ENCODE results near the gene CEP295NL. TPM values are rescaled to one million over a fixed set of nuclear protein-coding genes. Genes with fewer than 3 reads are reported as not detected.
"Not testable (repeated sequence)": the region's sequence is repeated elsewhere in the genome, so short reads cannot be mapped to it uniquely, and the experiment has no call there.

CEP295NL gene, protein sequence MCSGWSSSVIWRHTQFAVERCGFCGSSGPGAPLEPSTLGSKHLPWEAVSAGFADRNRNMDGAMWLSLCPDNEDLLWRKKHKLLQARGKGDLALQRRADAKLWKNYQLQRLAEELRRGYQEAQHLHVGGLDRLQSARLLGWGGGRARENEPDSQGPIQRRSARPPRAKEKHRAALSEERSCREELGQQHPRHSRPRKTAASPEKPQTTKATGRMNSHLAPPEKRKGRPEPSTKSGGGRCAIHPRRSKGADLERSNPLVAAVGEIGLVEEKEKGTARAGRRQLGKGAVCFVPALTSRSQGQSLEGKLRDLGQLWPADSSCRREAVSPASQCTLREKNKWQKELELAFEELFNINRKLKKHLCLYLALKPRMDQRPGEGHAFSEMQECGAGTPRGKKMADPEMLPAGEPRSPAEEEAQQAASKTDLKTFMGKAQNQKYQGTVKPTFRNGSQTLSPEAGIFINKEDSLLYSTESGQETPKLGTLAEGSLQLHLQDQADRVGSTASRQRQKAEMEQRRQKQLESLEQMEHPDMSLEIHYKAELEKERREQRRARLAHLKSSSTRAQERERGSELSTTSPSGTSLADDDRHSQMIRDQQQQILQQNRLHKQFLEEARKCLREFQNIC
- not detected for polyA plus RNA-seq (2012; ENCODE audit: low read depth, missing spikeins)

- TF ChIP-seq SPI1 (IDR thresholded peaks at IDR 0.05; ENCODE audit: low read depth, low read length) (no peak), POLR2A (IDR thresholded peaks at IDR 0.05; ENCODE audit: low read depth, low read length) (no peak), POU2F2 (IDR thresholded peaks at IDR 0.05; ENCODE audit: low read depth, low read length) (no peak), PAX5 (IDR thresholded peaks at IDR 0.05; ENCODE audit: insufficient read depth, low read length, severe bottlenecking) (no peak), TAF1 (IDR thresholded peaks at IDR 0.05; ENCODE audit: low read depth, low read length) (no peak), POLR2AphosphoS5 (IDR thresholded peaks at IDR 0.05; ENCODE audit: low read depth, low read length) (no peak)
- no peak for FAIRE-seq
- DNase-seq (ENCODE audit: insufficient read length, low spot score), result no peak
These were observed at the start of gene CEP295NL for GRCh38 chr17:78903101-78903779. TSS of gene CEP295NL (minus strand) at chr17:78903201. CDS start at chr17:78901828, 1,373 bp downstream.

DNA sequence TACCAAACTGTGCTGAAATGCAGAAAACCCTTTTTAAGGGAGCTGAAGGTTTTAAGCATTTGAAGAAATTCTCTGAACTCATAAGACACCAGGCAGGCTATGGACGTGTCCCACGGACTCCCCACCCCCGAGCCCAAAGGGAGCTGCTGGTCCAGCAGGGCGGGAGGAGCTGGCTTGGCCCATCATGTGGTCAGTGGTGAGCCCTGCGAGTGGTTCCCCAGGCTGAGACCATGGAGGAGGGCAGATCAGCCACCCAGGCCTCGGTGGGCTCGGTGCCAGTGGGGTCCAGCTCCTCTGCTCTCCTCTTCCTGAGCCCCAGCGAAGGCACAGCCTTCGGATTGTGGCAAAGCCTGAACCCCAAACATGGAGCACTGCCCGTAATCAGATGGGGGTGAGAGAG lies 49.7 kb upstream of the CEP295NL start:
- TF ChIP-seq POLR2A (IDR thresholded peaks at IDR 0.05; ENCODE audit: low read depth, low read length), result no peak
- TF ChIP-seq TAF1 (IDR thresholded peaks at IDR 0.05; ENCODE audit: low read depth, low read length), result no peak
- TF ChIP-seq SPI1 (IDR thresholded peaks at IDR 0.05; ENCODE audit: low read depth, low read length), result no peak
- TF ChIP-seq PAX5 (IDR thresholded peaks at IDR 0.05; ENCODE audit: insufficient read depth, low read length, severe bottlenecking), result no peak
- DNase-seq (ENCODE audit: insufficient read length, low spot score) (no peak), FAIRE-seq (no peak)

DNA sequence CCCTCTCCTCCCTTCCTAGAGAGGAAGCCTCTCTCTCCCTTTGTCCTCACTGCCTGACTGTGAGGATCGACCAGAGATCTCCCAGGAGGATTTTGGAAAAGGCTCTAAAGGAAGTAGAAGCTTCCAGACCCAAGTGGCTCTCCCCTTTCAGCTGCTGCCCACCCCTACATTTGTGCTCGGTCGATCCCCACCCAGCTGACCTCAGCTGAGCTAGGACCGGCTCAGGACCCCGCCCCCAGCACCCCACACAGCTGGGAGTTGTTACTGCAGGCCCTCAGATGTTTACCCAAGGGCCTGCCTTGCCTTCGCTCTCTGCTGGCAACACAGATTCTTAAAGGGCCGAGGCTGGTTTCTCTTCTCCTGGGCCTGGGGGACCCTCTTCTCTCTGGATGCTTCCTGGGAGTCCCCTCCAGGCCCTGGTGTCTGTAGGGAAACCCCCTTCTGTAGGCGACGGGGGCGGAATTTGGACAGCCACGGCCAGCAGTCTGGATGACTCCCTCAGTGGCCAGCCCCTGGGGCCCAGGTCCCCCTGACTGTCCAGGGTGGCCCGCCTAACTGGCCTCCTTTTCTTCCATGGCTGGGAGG lies 49.1 kb upstream of the CEP295NL start:
- no peak for TF ChIP-seq POU2F2 (IDR thresholded peaks at IDR 0.05; ENCODE audit: low read depth, low read length)
- TF ChIP-seq POLR2A (IDR thresholded peaks at IDR 0.05; ENCODE audit: low read depth, low read length), result no peak
- TF ChIP-seq POLR2AphosphoS5 (IDR thresholded peaks at IDR 0.05; ENCODE audit: low read depth, low read length), result no peak
- no peak for TF ChIP-seq PAX5 (IDR thresholded peaks at IDR 0.05; ENCODE audit: insufficient read depth, low read length, severe bottlenecking)
- TF ChIP-seq TAF1 (IDR thresholded peaks at IDR 0.05; ENCODE audit: low read depth, low read length), result no peak
- no peak for TF ChIP-seq SPI1 (IDR thresholded peaks at IDR 0.05; ENCODE audit: low read depth, low read length)
- no peak for DNase-seq (ENCODE audit: insufficient read length, low spot score)
- FAIRE-seq, result no peak

- DNase-seq (ENCODE audit: insufficient read length, low spot score) (no peak), FAIRE-seq (no peak)
These were observed 47.9 kb upstream of the CEP295NL start for GRCh38 chr17:78950870-78951269.

GRCh38 chr17:78947235-78948149 lies 44.5 kb upstream of the CEP295NL start:
- FAIRE-seq, result no peak
- DNase-seq (ENCODE audit: insufficient read length, low spot score), result no peak
- no peak for TF ChIP-seq POLR2AphosphoS5 (IDR thresholded peaks at IDR 0.05; ENCODE audit: low read depth, low read length)
- TF ChIP-seq PAX5 (IDR thresholded peaks at IDR 0.05; ENCODE audit: insufficient read depth, low read length, severe bottlenecking), result no peak
- TF ChIP-seq SPI1 (IDR thresholded peaks at IDR 0.05; ENCODE audit: low read depth, low read length), result no peak
- no peak for TF ChIP-seq POLR2A (IDR thresholded peaks at IDR 0.05; ENCODE audit: low read depth, low read length)
- no peak for TF ChIP-seq TAF1 (IDR thresholded peaks at IDR 0.05; ENCODE audit: low read depth, low read length)

More at GRCh38 chr17:78950870-78951269, 47.9 kb upstream of the CEP295NL start:
- no peak for TF ChIP-seq SPI1 (IDR thresholded peaks at IDR 0.05; ENCODE audit: low read depth, low read length)

DNA sequence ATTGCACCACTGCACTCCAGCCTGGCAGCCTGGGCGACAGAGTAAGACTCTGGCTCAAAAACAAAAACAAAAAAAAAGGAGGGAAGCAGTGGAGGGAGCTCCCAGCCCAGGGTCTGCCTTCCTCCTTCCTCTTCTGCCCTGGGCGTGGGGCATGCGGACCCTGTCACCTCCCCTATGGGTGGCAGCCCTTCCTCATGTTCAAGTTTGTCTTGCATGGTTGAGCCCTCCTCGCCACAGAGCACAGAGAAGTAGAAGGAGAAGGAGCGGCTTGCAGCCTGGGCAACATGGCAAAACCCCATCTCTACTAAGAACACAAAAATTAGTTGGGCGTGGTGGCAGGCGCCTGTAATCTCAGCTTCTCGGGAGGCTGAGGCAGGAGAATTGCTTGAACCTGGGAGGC lies 43.6 kb upstream of the CEP295NL start:
- DNase-seq (ENCODE audit: insufficient read length, low spot score) (no peak), FAIRE-seq (no peak)

GRCh38 chr17:78946131-78946530 lies 43.1 kb upstream of the CEP295NL start:
- FAIRE-seq (no peak), DNase-seq (ENCODE audit: insufficient read length, low spot score) (no peak)
- TF ChIP-seq POLR2AphosphoS5 (IDR thresholded peaks at IDR 0.05; ENCODE audit: low read depth, low read length), result no peak
- no peak for TF ChIP-seq TAF1 (IDR thresholded peaks at IDR 0.05; ENCODE audit: low read depth, low read length)
- no peak for TF ChIP-seq SPI1 (IDR thresholded peaks at IDR 0.05; ENCODE audit: low read depth, low read length)
- TF ChIP-seq POU2F2 (IDR thresholded peaks at IDR 0.05; ENCODE audit: low read depth, low read length), result no peak
- no peak for TF ChIP-seq PAX5 (IDR thresholded peaks at IDR 0.05; ENCODE audit: insufficient read depth, low read length, severe bottlenecking)
- TF ChIP-seq POLR2A (IDR thresholded peaks at IDR 0.05; ENCODE audit: low read depth, low read length), result no peak

More for the DNA sequence above, 43.6 kb upstream of the CEP295NL start:
- TF ChIP-seq PAX5 (IDR thresholded peaks at IDR 0.05; ENCODE audit: insufficient read depth, low read length, severe bottlenecking) (no peak), SPI1 (IDR thresholded peaks at IDR 0.05; ENCODE audit: low read depth, low read length) (no peak), POLR2A (IDR thresholded peaks at IDR 0.05; ENCODE audit: low read depth, low read length) (no peak), POU2F2 (IDR thresholded peaks at IDR 0.05; ENCODE audit: low read depth, low read length) (no peak), TAF1 (IDR thresholded peaks at IDR 0.05; ENCODE audit: low read depth, low read length) (no peak), POLR2AphosphoS5 (IDR thresholded peaks at IDR 0.05; ENCODE audit: low read depth, low read length) (no peak)

DNA sequence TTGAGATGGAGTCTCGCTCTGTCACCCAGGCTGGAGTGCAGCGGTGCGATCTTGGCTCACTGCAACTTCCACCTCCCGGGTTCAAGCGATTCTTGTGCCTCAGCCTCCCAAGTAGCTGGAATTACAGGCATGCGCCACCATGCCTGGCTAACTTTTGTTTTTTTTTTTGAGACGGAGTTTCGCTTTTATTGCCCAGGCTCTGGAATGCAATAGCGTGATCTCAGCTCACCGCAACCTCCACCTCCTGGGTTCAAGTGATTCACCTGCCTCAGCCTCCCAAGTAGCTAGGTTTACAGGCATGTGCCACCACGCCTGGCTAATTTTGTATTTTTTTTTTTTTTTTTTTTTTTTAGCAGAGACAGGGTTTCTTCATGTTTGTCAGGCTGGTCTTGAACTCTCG lies 42.5 kb upstream of the CEP295NL start:
- DNase-seq (ENCODE audit: insufficient read length, low spot score); FAIRE-seq: not testable (repeated sequence)

DNA sequence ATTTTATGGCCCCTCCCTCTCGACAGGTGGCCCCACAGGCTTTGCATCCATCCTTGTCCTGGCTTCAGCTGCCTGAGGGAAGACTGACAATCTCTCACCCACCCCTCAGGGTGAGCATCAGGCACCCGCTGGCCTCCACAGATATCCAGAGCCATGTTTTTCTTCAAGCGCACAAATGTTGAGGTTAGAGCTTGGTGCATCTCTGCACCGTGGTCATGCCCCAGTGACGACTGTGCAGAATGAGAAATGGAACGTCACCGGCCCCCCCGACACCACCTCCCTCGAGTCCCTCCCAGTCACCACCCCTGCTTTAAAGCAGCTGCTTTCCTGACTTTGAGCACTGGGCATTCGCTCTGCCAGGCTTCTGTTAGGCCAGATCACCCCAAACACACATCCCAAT lies 42.0 kb upstream of the CEP295NL start:
- TF ChIP-seq TAF1 (IDR thresholded peaks at IDR 0.05; ENCODE audit: low read depth, low read length), result no peak
- TF ChIP-seq POLR2AphosphoS5 (IDR thresholded peaks at IDR 0.05; ENCODE audit: low read depth, low read length), result no peak
- no peak for TF ChIP-seq PAX5 (IDR thresholded peaks at IDR 0.05; ENCODE audit: insufficient read depth, low read length, severe bottlenecking)
- TF ChIP-seq SPI1 (IDR thresholded peaks at IDR 0.05; ENCODE audit: low read depth, low read length), result no peak
- TF ChIP-seq POU2F2 (IDR thresholded peaks at IDR 0.05; ENCODE audit: low read depth, low read length), result no peak
- TF ChIP-seq POLR2A (IDR thresholded peaks at IDR 0.05; ENCODE audit: low read depth, low read length), result no peak
- DNase-seq (ENCODE audit: insufficient read length, low spot score) (no peak), FAIRE-seq (no peak)
